GM12878 (cell line): ENCODE measurements around the gene NAA10. TPM values are rescaled to one million over a fixed set of nuclear protein-coding genes. Genes with fewer than 3 reads are reported as not detected.

Experiments used
- ATAC-seq: fragments of 200-7000 bp; cut with Tn5 transposase; 3 replicates; pipeline ENCODE4 v1.9.1; 2020; ENCODE audit warnings: mild to moderate bottlenecking, moderate library complexity
- BruUV-seq: library from RNA; stranded (reverse); fragments of 400-500 nt; replicated peaks from 2 replicates; lab custom pipeline; 2021; lab: Mats Ljungman, UMichigan
- CTCF ChIA-PET: fragments of 300-600 bp; sonication (Branson Sonifier 250); formaldehyde crosslinking; extraction: SDS; loops from one replicate; lab custom pipeline; 2021; ENCODE audit warnings: inconsistent platforms; lab: Yijun Ruan, JAX
- POLR2A ChIA-PET: fragments of 350-600 bp; formaldehyde crosslinking; extraction: SDS; loops from one replicate; lab custom pipeline; 2021; ENCODE audit warnings: inconsistent platforms; lab: Charles Lee
- RAD21 ChIA-PET: fragments of 300-600 bp; sonication (Branson Sonifier 250); formaldehyde crosslinking; loops from one replicate; lab custom pipeline; 2023; ENCODE audit warnings: antibody characterized with exemption; ENCODE audit not compliant: unreplicated experiment; lab: Charles Lee
- SMC1A ChIA-PET: fragments of 300-600 bp; sonication (Branson Sonifier 250); formaldehyde crosslinking; loops from one replicate; lab custom pipeline; 2023; ENCODE audit not compliant: unreplicated experiment, uncharacterized antibody; lab: Charles Lee
- DNase-seq: peaks from one replicate; pipeline ENCODE4 v3.0.0-alpha.2; 2011; ENCODE audit warnings: low read depth, low spot score
- FAIRE-seq: peaks from 3 replicates; lab custom pipeline; 2011; peaks lifted over from hg19 to GRCh38; lab: Jason Lieb, UNC
- H2AFZ ChIP-seq: 2 replicates; pipeline ENCODE4 v1.6.0; 2011; ENCODE audit warnings: low read depth, low read length, control low read depth; ENCODE audit not compliant: control insufficient read depth
- H3K27ac ChIP-seq: 2 replicates; pipeline ENCODE4 v1.5.1; 2011; ENCODE audit warnings: control low read depth; ENCODE audit not compliant: control insufficient read depth, insufficient read depth
- H3K27me3 ChIP-seq, 2 experiments: replicated peaks in 1 of 2; 2 replicates each; pipeline versions ENCODE4 v1.6.0 to v1.6.1; 2011; ENCODE audit warnings: low read length in 1 of 2; ENCODE audit not compliant: control insufficient read depth in 2 of 2, insufficient read depth in 2 of 2
- H3K36me3 ChIP-seq, 2 experiments: 2 replicates each; pipeline ENCODE4 v1.5.1; 2011; ENCODE audit warnings: low read length in 1 of 2; ENCODE audit not compliant: control insufficient read depth in 2 of 2, insufficient read depth in 2 of 2
- H3K4me1 ChIP-seq: 2 replicates; pipeline ENCODE4 v1.6.1; 2011; ENCODE audit warnings: mild to moderate bottlenecking, low read length, moderate library complexity, mixed read lengths; ENCODE audit not compliant: control insufficient read depth, insufficient read depth
- H3K4me2 ChIP-seq: 2 replicates; pipeline ENCODE4 v1.6.0; 2011; ENCODE audit warnings: control low read depth; ENCODE audit not compliant: control insufficient read depth, insufficient read depth
- H3K4me3 ChIP-seq: fragments of 200-600 bp; sonication (generic); 2 replicates; pipeline ENCODE4 v1.5.1; 2016
- H3K79me2 ChIP-seq: 2 replicates; pipeline ENCODE4 v1.6.0; 2011; ENCODE audit warnings: low read length; ENCODE audit not compliant: control insufficient read depth, insufficient read depth
- H3K9ac ChIP-seq: 2 replicates; pipeline ENCODE4 v1.8.0; 2011; ENCODE audit warnings: low read length, control low read depth, mixed read lengths; ENCODE audit not compliant: control insufficient read depth, insufficient read depth
- H3K9me3 ChIP-seq: replicated peaks from 3 replicates; pipeline ENCODE4 v1.5.1; 2011; ENCODE audit warnings: mild to moderate bottlenecking, low read length; ENCODE audit not compliant: control insufficient read depth, insufficient read depth
- H4K20me1 ChIP-seq: 2 replicates; pipeline ENCODE4 v1.6.0; 2011; ENCODE audit not compliant: control insufficient read depth, insufficient read depth
- CTCF ChIP-seq, 3 experiments: IDR thresholded peaks in 2 of 3; conservative IDR thresholded peaks in 1 of 3; 2 replicates each; pipeline ENCODE4 v1.5.1; 2011; ENCODE audit warnings: low read depth in 3 of 3, low read length in 3 of 3, mild to moderate bottlenecking in 3 of 3, control low read depth in 2 of 3, moderate library complexity in 2 of 3, inconsistent platforms in 1 of 3, mixed read lengths in 1 of 3; ENCODE audit not compliant: control insufficient read depth in 2 of 3, insufficient read depth in 1 of 3; ENCODE audit errors: extremely low read depth in 1 of 3
- ESRRA ChIP-seq: IDR thresholded peaks from 2 replicates; pipeline ENCODE4 v1.6.1; 2012; ENCODE audit warnings: mild to moderate bottlenecking, low read length, improper control_type of control experiment
- HDAC2 ChIP-seq: fragments of 200-600 bp; sonication (generic); IDR thresholded peaks from 2 replicates; pipeline ENCODE4 v1.6.1; 2017
- JUND ChIP-seq: IDR thresholded peaks from 2 replicates; pipeline ENCODE4 v1.6.1; 2012; ENCODE audit warnings: low read depth, mild to moderate bottlenecking, low read length, improper control_type of control experiment, moderate library complexity
- MEF2B ChIP-seq: fragments of 450-650 bp; IDR thresholded peaks from 2 replicates; pipeline ENCODE4 v1.6.1; 2018; ENCODE audit warnings: mild to moderate bottlenecking, moderate library complexity; ENCODE audit not compliant: partially characterized antibody, poor library complexity, severe bottlenecking
- NKRF ChIP-seq: fragments of 450-650 bp; conservative IDR thresholded peaks from 2 replicates; pipeline ENCODE4 v1.6.1; 2017; ENCODE audit warnings: mild to moderate bottlenecking, moderate library complexity
- SP1 ChIP-seq: IDR thresholded peaks from one replicate; pipeline ENCODE4 v1.6.1; 2011; ENCODE audit warnings: low read depth, low read length
- SREBF1 ChIP-seq: IDR thresholded peaks from 2 replicates; pipeline ENCODE4 v1.6.1; 2012; ENCODE audit warnings: mild to moderate bottlenecking, low read length
- SRF ChIP-seq, 2 experiments: IDR thresholded peaks; 2 replicates each; pipeline ENCODE4 v1.6.1; 2011; ENCODE audit warnings: low read depth in 2 of 2, low read length in 2 of 2, mild to moderate bottlenecking in 1 of 2, moderate library complexity in 1 of 2
- USF2 ChIP-seq: IDR thresholded peaks from 2 replicates; pipeline ENCODE4 v1.6.1; 2011; ENCODE audit warnings: low read depth, low read length, improper control_type of control experiment, borderline replicate concordance
- YY1 ChIP-seq: IDR thresholded peaks from 2 replicates; pipeline ENCODE4 v1.6.1; 2011; ENCODE audit warnings: low read depth, mild to moderate bottlenecking, low read length
- ZBTB40 ChIP-seq: fragments of 450-650 bp; IDR thresholded peaks from 2 replicates; pipeline ENCODE4 v1.6.1; 2016; ENCODE audit warnings: mild to moderate bottlenecking, moderate library complexity, borderline replicate concordance
- ZNF24 ChIP-seq: fragments of 450-650 bp; IDR thresholded peaks from 2 replicates; pipeline ENCODE4 v1.6.1; 2017; ENCODE audit warnings: antibody characterized with exemption, mild to moderate bottlenecking
- ZNF274 ChIP-seq: IDR thresholded peaks from one replicate; pipeline ENCODE4 v1.8.0; 2011; ENCODE audit not compliant: insufficient read length, insufficient read depth
- ZNF622 ChIP-seq: fragments of 450-650 bp; IDR thresholded peaks from 2 replicates; pipeline ENCODE4 v1.6.1; 2017; ENCODE audit warnings: mild to moderate bottlenecking, inconsistent platforms
- WGBS: methylation state at CpG from one replicate; pipeline ENCODE4 v1.1.6; 2016; ENCODE audit warnings: low lambda C conversion rate; ENCODE audit not compliant: insufficient replicate concordance, insufficient coverage; ENCODE audit errors: missing lambda C conversion rate; 5-methylcytosine and 5-hydroxymethylcytosine counted together
- in situ Hi-C: fragments of 300-500 bp; cut with MboI; formaldehyde crosslinking; loops from 9 replicates; pipeline ENCODE4 v1.14.3; 2018; ENCODE audit warnings: mixed read lengths
- intact Hi-C: fragments of 100-400 bp; cut with micrococcal nuclease; formaldehyde crosslinking; loops from one replicate; pipeline ENCODE4 v1.14.2; 2022; ENCODE audit not compliant: unreplicated experiment
- polyA plus RNA-seq, 11 experiments: library from polyadenylated mRNA; depleted of rRNA in 4 of 11; unstranded in 6 of 11; stranded (reverse) in 5 of 11; fragments of >200 nt; fragmentation: Nextera tagmentation in 4 of 11; fragmentation: Illumina TruSeq in 1 of 11; extraction: Ambion mirVana in 4 of 11; extraction: Trizol in 1 of 11; gene quantifications; 1 replicate in 1 of 11; 2 replicates in 10 of 11; pipeline versions ENCODE4 v1.2.1 to v1.2.3, GENCODE V29; 2011 to 2016; ENCODE audit warnings: inconsistent platforms in 2 of 11, missing spikeins in 2 of 11, low read depth in 1 of 11
- total RNA-seq, 4 experiments: library from RNA; depleted of rRNA in 3 of 4; stranded (reverse); fragments of >200 nt in 3 of 4; fragmentation: Illumina TruSeq in 1 of 4; extraction: Trizol in 1 of 4; gene quantifications; 2 replicates each; pipeline versions ENCODE4 v1.2.1 to v1.2.3, GENCODE V29; 2013 to 2021

The NAA10 gene
- total and polyA plus RNA-seq, 10 of the 15 experiments (the other 5 are each of a cell fraction or from before 2014, with no cell fraction given) = 7.9 to 212 (median 98.9) TPM

GRCh38 chrX:153963546-153963945 is 28.7 kb upstream of the NAA10 start (continued):
- TF ChIP-seq MEF2B (no peak), ZNF622 (no peak), USF2 (no peak), JUND (no peak), CTCF (IDR thresholded peaks at IDR 0.05 in 2 of 3, conservative IDR thresholded peaks at IDR 0.05 in 1 of 3; ENCODE audit: control insufficient read depth in 2 of 3, extremely low read depth in 1 of 3, insufficient read depth in 1 of 3, low read depth in 3 of 3, low read length in 3 of 3) (no peak), HDAC2 (no peak), ZNF24 (no peak), ZNF274 (no peak), SRF (IDR thresholded peaks at IDR 0.05; ENCODE audit: low read depth in 2 of 2, low read length in 2 of 2) (no peak)
- TF ChIP-seq, all 136 proteins: peak for 0

- no peak overlapping the region for H3K4me3 ChIP-seq
- no peak for ATAC-seq
- no peak overlapping the region for H2AFZ ChIP-seq
- no peaks in the 10 kb centered on the region for H3K9me3 ChIP-seq
- ChIA-PET RAD21 (no interaction called here), CTCF (interaction anchor here (0.8 to 1.6 kb wide), 3 partner anchors 14 to 99 kb away, joined by 3 to 5 read pairs (median 3); no protein-coding TSS in a partner anchor), POLR2A (interaction anchor here (1.4 kb wide), 1 partner anchor 9 kb away, joined by 5 read pairs; no protein-coding TSS in a partner anchor), SMC1A (no interaction called here)
- no peak for DNase-seq
- peaks cover 17 to 65% of the 10 kb centered on the region in 2 experiments for H3K36me3 ChIP-seq
- FAIRE-seq = no peak
- WGBS = 97% methylated on average over 11 of the region's 11 CpGs
- H3K4me1 ChIP-seq = no peaks in the 10 kb centered on the region
- H3K79me2 ChIP-seq = peaks cover 20% of the 10 kb centered on the region
- H4K20me1 ChIP-seq = no peaks in the 10 kb centered on the region; the same call in 1 of the 2 replicates
- H3K27me3 ChIP-seq = no peaks in the 10 kb centered on the region
- BruUV-seq = no TSS peak
- no peak overlapping the region for H3K4me2 ChIP-seq
- no peak overlapping the region for H3K9ac ChIP-seq
- intact Hi-C loops (no loop called here), in situ Hi-C loops (loop anchor here (5.0 to 10.0 kb wide), 2 partner anchors 199 to 1006 kb away; partner anchors contain the start of gene PLXNB3)
- no peak overlapping the region for H3K27ac ChIP-seq
- no peak for TF ChIP-seq ZNF24
- no peak for TF ChIP-seq ESRRA
- TF ChIP-seq YY1 = no peak
- TF ChIP-seq SREBF1 = no peak
- TF ChIP-seq SP1 = no peak
- TF ChIP-seq ZBTB40 = no peak
- no peak for TF ChIP-seq NKRF
These were observed 26.5 kb upstream of the NAA10 start for GRCh38 chrX:153961292-153961691.
